ENCODE data around the gene FAM228A. TPM values are rescaled to one million over a fixed set of nuclear protein-coding genes. Genes with fewer than 3 reads are reported as not detected.

The FAM228A gene
- total RNA-seq, 8 experiments from 2014 or later = 0.15 to 1.6 (median 0.98) TPM; not detected in 1

DNA sequence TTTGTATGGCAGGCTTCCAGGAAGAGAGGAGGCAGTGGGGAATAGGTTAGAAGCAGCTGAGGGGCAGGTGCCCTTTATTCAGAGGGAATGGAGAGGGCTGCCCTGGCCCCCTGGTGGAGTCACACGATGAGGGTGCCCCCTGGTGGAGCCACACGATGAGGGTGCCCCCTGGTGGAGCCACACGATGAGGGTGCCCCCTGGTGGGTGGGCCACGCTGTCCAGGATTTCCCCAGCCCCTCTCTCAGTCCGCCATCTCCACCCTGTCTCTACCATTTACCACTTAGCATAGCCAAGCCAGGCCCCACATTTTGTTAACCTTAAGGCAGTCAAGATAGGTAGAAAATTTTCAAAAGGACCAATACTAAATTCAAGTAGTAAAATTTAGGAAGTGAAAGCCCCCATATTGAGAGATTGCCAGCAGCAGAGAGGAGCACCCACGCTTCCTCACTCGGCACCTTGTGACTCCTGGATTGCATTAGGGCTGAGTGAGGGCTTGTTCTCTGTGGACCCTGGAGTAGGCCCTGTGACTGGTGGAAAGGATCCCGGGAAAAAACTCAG lies 10.4 kb upstream of the FAM228A start:
- WGBS, 10 experiments = 33 to 100% (median 96%) methylated on average over 1 to 3 of the region's 8 CpGs; no CpG with 5 or more reads in 1 of the 10 experiments
- no peak overlapping the region for H3K27ac ChIP-seq
- ATAC-seq (replicated peaks in 6 of 8) = peak in 3 of 8 experiments; percentile 59 to 89 (median 74)
- H3K4me1 ChIP-seq (replicated peaks in 1 of 2) = no peaks in the 10 kb centered on the region
- no peak overlapping the region for H3K4me3 ChIP-seq
- in situ Hi-C loops (cut with MboI; ENCODE audit: low pct_unique_long_range_greater_than_20kb in 2 of 9, low sequenced_read_pairs in 9 of 9, unreplicated experiment in 9 of 9) = no loop called here

DNA sequence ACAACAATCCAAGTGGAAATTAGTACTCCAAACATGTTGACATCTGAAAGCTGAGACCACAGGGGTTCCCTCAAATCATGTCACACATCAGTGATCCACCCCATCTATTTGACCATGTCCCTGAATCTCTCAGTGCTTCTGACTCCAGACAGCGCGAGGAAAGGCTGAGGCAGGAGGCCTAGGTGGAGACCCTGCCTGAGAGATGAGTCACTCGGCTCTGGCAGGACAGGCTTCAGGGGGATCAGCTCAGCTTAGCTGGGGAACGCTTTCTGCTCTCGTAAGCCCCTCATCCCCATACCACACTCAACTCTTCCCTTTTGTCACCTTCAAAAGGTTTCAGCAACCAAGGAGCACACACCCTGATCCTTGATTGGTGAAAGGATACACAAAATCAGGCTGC lies 5.8 kb upstream of the FAM228A start:
- no peak overlapping the region for H3K4me3 ChIP-seq
- WGBS, 10 experiments = 80 to 92% (median 83%) methylated on average over 1 to 5 of the region's 5 CpGs; no CpG with 5 or more reads in 5 of the 10 experiments
- no peaks in the 10 kb centered on the region for H3K4me1 ChIP-seq (replicated peaks in 1 of 2)
- H3K27ac ChIP-seq = no peak overlapping the region
- in situ Hi-C loops (cut with MboI; ENCODE audit: low pct_unique_long_range_greater_than_20kb in 2 of 9, low sequenced_read_pairs in 9 of 9, unreplicated experiment in 9 of 9) = no loop called here
- peak in 2 of 8 experiments; percentile 32 to 57 for ATAC-seq (replicated peaks in 6 of 8)

DNA sequence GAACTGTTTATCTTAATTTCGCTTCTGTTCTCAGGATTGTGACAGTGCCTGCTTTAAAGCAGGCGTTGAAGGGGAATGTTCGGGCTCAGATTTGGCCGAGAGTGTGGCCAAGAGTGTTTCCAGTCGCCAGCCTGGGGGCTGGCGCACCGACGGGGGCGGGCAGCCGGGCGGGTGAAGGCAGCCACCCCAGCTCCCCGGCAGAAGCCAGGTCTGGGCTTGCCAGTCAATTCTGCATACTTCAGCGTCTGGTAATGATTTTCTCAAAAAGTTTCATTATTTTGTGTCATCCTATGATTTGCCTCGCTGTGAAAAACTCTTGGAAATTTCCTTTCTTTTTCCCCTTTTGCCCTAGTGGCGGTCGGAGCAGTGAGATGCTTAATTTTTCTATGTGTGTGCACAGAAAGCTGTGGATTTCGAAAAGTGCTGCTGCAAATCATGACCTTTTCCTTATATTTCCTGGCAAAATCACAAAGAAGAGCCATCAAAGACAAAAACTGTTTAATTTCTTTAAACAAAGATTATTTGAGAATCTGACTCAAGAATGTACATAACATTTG lies 856 bp downstream of the FAM228A start:
- WGBS, 10 experiments = 0 to 100% (median 72%) methylated on average over 1 to 9 of the region's 17 CpGs; no CpG with 5 or more reads in 1 of the 10 experiments
- Histone ChIP-seq H3K4me3 (no peak overlapping the region), H3K4me1 (replicated peaks in 1 of 2) (no peaks in the 10 kb centered on the region), H3K27ac (no peak overlapping the region)
- in situ Hi-C loops (cut with MboI; ENCODE audit: low pct_unique_long_range_greater_than_20kb in 2 of 9, low sequenced_read_pairs in 9 of 9, unreplicated experiment in 9 of 9) = loop anchor here in 1 of 9 experiments (25.0 kb wide), 1 partner anchor 88 kb away; the partner anchor contains the start of genes SF3B6 and TP53I3
- ATAC-seq (replicated peaks in 6 of 8) = peak in 2 of 8 experiments; percentile 30 to 64

DNA sequence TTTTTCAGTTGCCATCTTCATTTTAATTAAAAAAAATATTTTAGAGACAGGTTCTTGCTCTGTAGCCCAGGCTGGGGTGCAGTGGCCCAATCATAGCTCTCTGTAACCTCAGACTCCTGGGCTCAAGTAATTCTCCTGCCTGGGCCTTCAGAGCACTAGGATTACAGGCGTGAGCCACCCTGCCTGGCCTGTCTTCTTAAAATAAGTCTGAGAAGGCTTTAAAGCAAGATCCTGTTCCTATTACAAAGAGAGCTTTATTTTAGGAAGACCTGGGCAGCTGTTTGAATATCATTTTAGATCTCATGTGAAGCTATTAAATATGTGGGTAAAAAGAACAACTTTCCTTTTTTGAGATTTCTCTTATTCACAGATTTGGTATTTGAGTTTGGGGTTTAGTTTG lies 1.5 kb downstream of the FAM228A start:
- Histone ChIP-seq H3K4me3 (no peak overlapping the region), H3K4me1 (replicated peaks in 1 of 2) (no peaks in the 10 kb centered on the region), H3K27ac (no peak overlapping the region)
- in situ Hi-C loops (cut with MboI; ENCODE audit: low pct_unique_long_range_greater_than_20kb in 2 of 9, low sequenced_read_pairs in 9 of 9, unreplicated experiment in 9 of 9) = loop anchor here in 1 of 9 experiments (25.0 kb wide), 1 partner anchor 89 kb away; the partner anchor contains the start of genes SF3B6 and TP53I3
- WGBS, 10 experiments = 67 to 100% (median 86%) methylated on average over 1 of the region's 1 CpG; no CpG with 5 or more reads in 5 of the 10 experiments
- no peak for ATAC-seq (replicated peaks in 6 of 8)

DNA sequence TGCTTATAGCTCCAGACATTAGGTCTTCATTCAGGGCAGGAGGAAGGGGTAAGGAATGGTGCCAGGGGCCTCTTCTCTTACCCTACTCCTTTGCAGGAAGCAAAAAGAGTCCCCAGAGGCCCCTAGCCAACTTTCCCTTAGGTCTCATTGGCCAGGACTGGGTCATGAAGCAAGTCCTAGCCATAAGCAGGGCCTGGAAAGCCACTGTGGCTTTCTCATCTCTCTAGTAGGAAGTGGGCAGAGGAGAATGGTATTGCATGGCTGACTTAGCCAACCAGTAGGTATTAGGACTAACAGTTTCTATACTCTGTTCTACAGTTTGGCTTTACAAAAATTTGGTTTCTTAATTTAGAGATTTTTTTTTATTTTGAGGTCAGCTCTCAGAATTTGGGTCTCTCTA lies 4.8 kb downstream of the FAM228A start:
- Histone ChIP-seq H3K4me3 (no peak overlapping the region), H3K4me1 (replicated peaks in 1 of 2) (no peaks in the 10 kb centered on the region), H3K27ac (no peak overlapping the region)
- ATAC-seq (replicated peaks in 6 of 8) = no peak
- in situ Hi-C loops (cut with MboI; ENCODE audit: low pct_unique_long_range_greater_than_20kb in 2 of 9, low sequenced_read_pairs in 9 of 9, unreplicated experiment in 9 of 9) = loop anchor here in 1 of 9 experiments (25.0 kb wide), 1 partner anchor 92 kb away; the partner anchor contains the start of genes SF3B6 and TP53I3

DNA sequence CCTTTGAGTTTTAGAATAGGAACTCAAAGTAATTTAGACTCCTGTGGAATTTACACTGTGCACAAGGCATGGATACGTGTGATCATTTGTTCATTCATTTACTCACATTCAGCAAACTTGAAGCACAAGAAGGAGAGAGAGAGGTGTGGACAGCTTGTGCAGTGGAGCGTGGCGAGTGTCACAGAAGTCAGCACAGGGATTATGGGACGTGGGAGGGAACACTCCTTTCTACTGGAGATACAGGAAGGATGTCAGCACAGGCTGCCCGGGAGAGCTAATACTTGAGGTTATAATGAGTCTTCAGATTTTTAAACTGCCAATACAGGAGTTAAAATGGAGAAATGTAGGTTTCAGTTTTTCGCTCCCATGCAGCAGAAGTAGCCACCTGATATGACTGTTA lies 7.0 kb downstream of the FAM228A start:
- H3K4me3 ChIP-seq = no peak overlapping the region
- H3K27ac ChIP-seq = no peak overlapping the region
- in situ Hi-C loops (cut with MboI; ENCODE audit: low pct_unique_long_range_greater_than_20kb in 2 of 9, low sequenced_read_pairs in 9 of 9, unreplicated experiment in 9 of 9) = loop anchor here in 1 of 9 experiments (25.0 kb wide), 1 partner anchor 95 kb away; the partner anchor contains the start of genes SF3B6 and TP53I3
- WGBS, 10 experiments = 43 to 87% (median 73%) methylated on average over 1 to 5 of the region's 6 CpGs; no CpG with 5 or more reads in 2 of the 10 experiments
- no peaks in the 10 kb centered on the region for H3K4me1 ChIP-seq (replicated peaks in 1 of 2)
- peak in 4 of 8 experiments; percentile 62 to 83 (median 67) for ATAC-seq (replicated peaks in 6 of 8)

DNA sequence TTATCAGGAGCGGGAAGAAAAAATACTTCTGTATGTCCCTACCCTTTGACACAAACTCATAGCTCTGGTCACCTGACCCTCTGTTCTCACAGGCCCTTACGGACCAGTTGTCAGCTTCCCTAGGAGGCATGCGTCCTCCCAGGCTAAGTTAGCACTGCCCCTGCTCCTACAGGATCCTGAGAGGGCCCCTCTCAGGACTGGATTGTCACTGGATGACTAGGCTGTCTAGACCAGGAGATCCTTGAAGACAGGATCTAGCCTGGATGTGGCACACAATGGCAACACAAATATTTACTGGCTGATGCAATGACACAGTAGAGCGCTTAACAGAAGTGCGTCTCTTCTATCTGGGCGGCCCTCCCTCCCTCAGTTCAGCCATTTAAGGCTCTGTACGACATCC lies 7.7 kb downstream of the FAM228A start:
- 80 to 100% (median 95%) methylated on average over 1 to 2 of the region's 7 CpGs; no CpG with 5 or more reads in 4 of the 10 experiments for WGBS, 10 experiments
- H3K4me1 ChIP-seq (replicated peaks in 1 of 2) = no peaks in the 10 kb centered on the region
- no peak overlapping the region for H3K27ac ChIP-seq
- H3K4me3 ChIP-seq = no peak overlapping the region
- peak in 1 of 8 experiments; percentile 12 for ATAC-seq (replicated peaks in 6 of 8)
- in situ Hi-C loops (cut with MboI; ENCODE audit: low pct_unique_long_range_greater_than_20kb in 2 of 9, low sequenced_read_pairs in 9 of 9, unreplicated experiment in 9 of 9) = loop anchor here in 1 of 9 experiments (25.0 kb wide), 1 partner anchor 95 kb away; the partner anchor contains the start of genes SF3B6 and TP53I3

DNA sequence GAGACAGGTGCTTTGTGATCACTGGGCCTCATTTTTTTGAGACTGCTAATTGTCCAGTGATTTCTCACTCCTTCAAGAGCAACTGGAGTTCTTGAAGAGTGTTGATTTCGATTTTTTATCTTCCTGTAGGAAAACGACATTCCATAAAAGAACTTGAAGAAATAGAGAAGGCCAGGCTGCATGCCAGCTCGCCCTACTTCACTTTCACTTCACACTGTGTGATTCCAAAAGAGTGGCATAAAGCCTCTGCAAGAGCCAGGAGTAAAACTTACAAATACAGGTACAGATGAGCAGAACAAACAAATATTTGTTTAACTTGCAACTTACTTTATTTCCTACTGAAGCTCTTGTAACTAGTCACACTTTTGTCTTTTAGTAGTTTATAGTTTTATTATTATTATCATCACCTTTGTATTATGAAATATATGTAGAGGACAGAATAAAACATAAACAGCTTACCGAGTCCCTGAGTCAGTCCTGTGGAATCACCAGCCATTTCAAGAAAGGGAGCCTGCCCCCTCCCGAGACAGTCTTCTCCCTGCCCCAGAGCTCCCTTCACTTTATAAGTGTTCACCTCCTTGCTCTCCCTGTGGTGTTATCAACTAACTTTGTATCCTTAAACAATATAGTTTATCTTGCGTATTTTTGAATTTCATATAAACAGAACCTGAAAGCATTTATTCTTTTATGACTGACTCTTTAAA lies 8.7 kb downstream of the FAM228A start:
- in situ Hi-C loops (cut with MboI; ENCODE audit: low pct_unique_long_range_greater_than_20kb in 2 of 9, low sequenced_read_pairs in 9 of 9, unreplicated experiment in 9 of 9) = loop anchor here in 1 of 9 experiments (25.0 kb wide), 1 partner anchor 96 kb away; the partner anchor contains the start of genes SF3B6 and TP53I3
- Histone ChIP-seq H3K4me1 (replicated peaks in 1 of 2) (no peaks in the 10 kb centered on the region), H3K4me3 (no peak overlapping the region), H3K27ac (no peak overlapping the region)
- 0 to 100% (median 75%) methylated on average over 1 to 6 of the region's 6 CpGs for WGBS, 10 experiments
- no peak for ATAC-seq (replicated peaks in 6 of 8)

DNA sequence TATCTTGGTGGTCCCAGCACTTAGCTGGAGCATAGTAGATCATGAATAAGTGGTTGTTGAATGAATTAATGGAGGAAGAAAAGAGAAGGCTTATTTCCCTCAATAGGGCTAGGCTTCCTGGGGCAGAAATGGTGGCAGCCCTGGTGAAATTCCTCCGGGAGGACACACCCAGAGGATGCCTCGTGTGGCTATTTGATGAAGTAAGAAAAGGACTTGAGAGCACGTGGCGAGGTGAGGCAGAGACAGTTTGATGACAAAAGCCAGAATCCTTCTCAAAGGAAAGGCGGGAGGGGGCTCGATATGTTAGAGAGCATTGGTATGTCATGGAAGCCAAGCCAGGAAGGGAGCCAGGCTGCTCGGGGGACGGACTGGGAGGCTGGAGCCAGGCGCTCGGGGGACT lies 14.7 kb downstream of the FAM228A start:
- WGBS, 10 experiments = 17 to 100% (median 89%) methylated on average over 1 to 6 of the region's 10 CpGs; no CpG with 5 or more reads in 5 of the 10 experiments
- Histone ChIP-seq H3K27ac (no peak overlapping the region), H3K4me1 (replicated peaks in 1 of 2) (no peaks in the 10 kb centered on the region), H3K4me3 (no peak overlapping the region)
- in situ Hi-C loops (cut with MboI; ENCODE audit: low pct_unique_long_range_greater_than_20kb in 2 of 9, low sequenced_read_pairs in 9 of 9, unreplicated experiment in 9 of 9) = loop anchor here in 1 of 9 experiments (25.0 kb wide), 1 partner anchor 102 kb away; the partner anchor contains the start of genes SF3B6 and TP53I3
- no peak for ATAC-seq (replicated peaks in 6 of 8)

DNA sequence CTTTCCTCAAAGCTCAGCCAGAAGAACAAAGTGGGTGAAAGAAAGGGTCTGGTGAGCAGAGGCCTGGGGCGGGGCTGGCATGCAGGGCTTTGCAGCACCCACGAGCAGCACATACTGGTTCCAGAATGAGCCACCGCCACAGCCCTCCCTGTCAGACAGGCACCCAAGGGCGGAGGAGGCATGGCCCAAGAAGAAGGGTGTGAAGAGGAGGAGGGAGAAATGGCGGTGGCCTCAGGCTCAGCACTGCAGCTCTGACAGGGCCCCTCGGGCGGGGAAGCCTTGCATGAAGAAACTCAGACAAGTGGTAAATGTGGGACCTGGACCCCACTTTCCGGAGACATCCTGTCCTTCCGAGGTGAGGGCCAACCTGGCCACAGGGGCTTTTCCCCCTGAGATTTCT lies 15.7 kb downstream of the FAM228A start:
- Histone ChIP-seq H3K4me3 (no peak overlapping the region), H3K4me1 (replicated peaks in 1 of 2) (no peaks in the 10 kb centered on the region), H3K27ac (no peak overlapping the region)
- ATAC-seq (replicated peaks in 6 of 8) = no peak
- in situ Hi-C loops (cut with MboI; ENCODE audit: low pct_unique_long_range_greater_than_20kb in 2 of 9, low sequenced_read_pairs in 9 of 9, unreplicated experiment in 9 of 9) = loop anchor here in 1 of 9 experiments (25.0 kb wide), 1 partner anchor 103 kb away; the partner anchor contains the start of genes SF3B6 and TP53I3
- 65 to 90% (median 80%) methylated on average over 1 to 4 of the region's 9 CpGs; no CpG with 5 or more reads in 7 of the 10 experiments for WGBS, 10 experiments

DNA sequence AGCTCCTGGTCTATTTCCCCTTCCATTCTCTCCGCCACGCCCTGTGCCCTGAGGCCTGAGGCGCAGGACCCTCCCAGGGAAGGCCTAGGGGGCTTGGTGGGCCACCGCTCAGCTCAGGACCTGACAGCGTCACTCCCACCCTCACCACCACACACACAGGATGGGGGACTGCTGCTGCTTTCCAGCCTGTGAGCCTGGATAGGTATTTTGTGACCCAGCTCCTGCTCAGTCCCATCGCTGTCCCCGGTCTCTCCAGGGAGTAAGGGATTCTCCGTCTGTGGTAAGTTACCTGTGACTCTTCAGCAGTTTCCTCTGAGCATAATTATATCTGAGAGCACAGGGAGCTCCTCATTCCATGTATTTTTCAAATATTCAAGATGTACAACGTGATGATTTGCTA lies 16.3 kb downstream of the FAM228A start:
- in situ Hi-C loops (cut with MboI; ENCODE audit: low pct_unique_long_range_greater_than_20kb in 2 of 9, low sequenced_read_pairs in 9 of 9, unreplicated experiment in 9 of 9) = loop anchor here in 1 of 9 experiments (25.0 kb wide), 1 partner anchor 104 kb away; the partner anchor contains the start of genes SF3B6 and TP53I3
- H3K27ac ChIP-seq = no peak overlapping the region
- 0 to 100% (median 75%) methylated on average over 1 to 5 of the region's 9 CpGs; no CpG with 5 or more reads in 2 of the 10 experiments for WGBS, 10 experiments
- no peak for ATAC-seq (replicated peaks in 6 of 8)
- H3K4me3 ChIP-seq = no peak overlapping the region
- no peaks in the 10 kb centered on the region for H3K4me1 ChIP-seq (replicated peaks in 1 of 2)

DNA sequence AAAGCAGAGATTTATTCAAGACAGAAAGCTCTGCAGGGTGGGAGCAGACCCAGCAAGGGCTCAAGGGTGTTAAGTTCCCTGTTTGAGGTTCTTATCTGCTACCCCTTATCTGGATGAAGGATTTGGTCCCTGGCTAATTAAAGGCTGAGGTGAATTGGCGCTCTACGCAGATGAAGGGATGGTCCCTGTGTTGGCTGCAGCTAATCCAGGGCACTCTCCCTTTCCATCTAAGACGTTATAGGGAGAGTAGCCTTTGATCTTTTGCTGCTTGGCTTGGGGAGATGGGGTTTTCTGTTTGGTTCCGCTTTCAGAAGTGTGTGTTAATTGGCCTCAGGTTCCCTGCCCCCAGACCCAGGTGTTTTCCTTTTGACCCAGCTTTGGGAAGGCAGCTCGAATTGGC lies 17.0 kb downstream of the FAM228A start:
- H3K4me3 ChIP-seq = no peak overlapping the region
- in situ Hi-C loops (cut with MboI; ENCODE audit: low pct_unique_long_range_greater_than_20kb in 2 of 9, low sequenced_read_pairs in 9 of 9, unreplicated experiment in 9 of 9) = loop anchor here in 1 of 9 experiments (25.0 kb wide), 1 partner anchor 105 kb away; the partner anchor contains the start of genes SF3B6 and TP53I3
- H3K27ac ChIP-seq = no peak overlapping the region
- no peak for ATAC-seq (replicated peaks in 6 of 8)
- H3K4me1 ChIP-seq (replicated peaks in 1 of 2) = no peaks in the 10 kb centered on the region
- 27 to 100% (median 60%) methylated on average over 1 to 4 of the region's 5 CpGs; no CpG with 5 or more reads in 1 of the 10 experiments for WGBS, 10 experiments
